Measurements from ENCODE around the gene TTC28. TPM values are rescaled to one million over a fixed set of nuclear protein-coding genes. Genes with fewer than 3 reads are reported as not detected.
A peak's percentile ranks its signal among the peaks of the same experiment; 100 is the strongest.
"Not testable (repeated sequence)": the region's sequence is repeated elsewhere in the genome, so short reads cannot be mapped to it uniquely, and the experiment has no call there.

TTC28 gene
- polyA plus RNA-seq, 6 donors from 2014 or later: 2.2 to 5.0 (median 2.9) TPM

DNA sequence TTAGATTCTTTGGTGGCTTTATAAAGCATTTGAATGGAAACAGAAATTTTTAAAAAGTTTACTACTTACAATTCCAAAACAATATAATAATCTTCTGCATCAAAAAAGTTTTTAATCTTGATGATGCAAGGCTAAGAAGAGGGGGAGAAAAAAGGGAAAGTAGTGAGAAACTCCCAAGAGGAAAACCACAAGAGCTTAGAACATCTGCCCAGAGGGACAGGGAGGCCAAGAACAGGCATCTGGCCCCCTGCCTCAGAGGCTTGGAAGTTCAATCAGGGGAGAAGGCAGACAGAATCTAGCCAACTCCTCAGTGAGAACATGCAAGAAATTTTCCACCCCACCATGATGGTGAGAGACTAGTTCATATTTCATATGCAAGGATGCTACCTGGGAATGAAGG, 23.8 kb upstream of the TTC28 start:
- peak overlapping the region; percentile 6 to 81 (median 58) for H3K4me3 Mint-ChIP-seq
- peaks cover 29 to 54% (median 30%) of the 10 kb centered on the region in 3 donors for H3K4me1 Mint-ChIP-seq
- ATAC-seq (ENCODE audit: low read depth in 2 of 2): no peak
- H3K36me3 Mint-ChIP-seq: peaks cover 0 to 2% of the 10 kb centered on the region in 2 donors
- H3K9me3 Mint-ChIP-seq: no peaks in the 10 kb centered on the region
- peak overlapping the region in 5 of 6 donors; percentile 42 to 81 (median 72) for H3K27ac Mint-ChIP-seq
- no peak for DNase-seq
- H3K27me3 Mint-ChIP-seq: no peaks in the 10 kb centered on the region

DNA sequence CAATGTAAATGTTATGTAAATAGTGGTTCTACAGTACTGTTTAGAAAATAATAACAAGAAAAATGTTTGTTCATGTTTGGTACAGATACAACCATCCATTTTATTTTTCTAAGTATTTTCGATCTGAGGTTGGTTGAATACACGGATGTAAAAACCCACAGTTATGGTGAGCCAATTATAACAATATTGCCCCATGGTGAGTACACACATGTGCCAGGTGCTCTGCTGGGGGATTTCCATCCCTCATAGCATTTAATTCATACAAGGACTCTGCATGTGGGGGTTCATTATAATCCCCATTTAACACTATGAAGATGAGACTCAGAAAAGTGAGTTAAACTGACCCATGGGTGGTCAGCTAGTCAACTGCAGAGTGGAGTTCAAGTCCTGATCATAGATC, 23.3 kb upstream of the TTC28 start:
- Mint-ChIP-seq H3K36me3 (peaks cover 0 to 4% of the 10 kb centered on the region in 2 donors), H3K27ac (peak overlapping the region in 4 of 6 donors; percentile 49 to 81 (median 76)), H3K4me1 (peaks cover 29 to 54% (median 30%) of the 10 kb centered on the region in 3 donors), H3K9me3 (no peaks in the 10 kb centered on the region), H3K27me3 (no peaks in the 10 kb centered on the region), H3K4me3 (peak overlapping the region in 7 of 8 donors; percentile 40 to 81 (median 62))
- ATAC-seq (ENCODE audit: low read depth in 2 of 2) (peak; percentile 82 to 83), DNase-seq (peak; percentile 50)

DNA sequence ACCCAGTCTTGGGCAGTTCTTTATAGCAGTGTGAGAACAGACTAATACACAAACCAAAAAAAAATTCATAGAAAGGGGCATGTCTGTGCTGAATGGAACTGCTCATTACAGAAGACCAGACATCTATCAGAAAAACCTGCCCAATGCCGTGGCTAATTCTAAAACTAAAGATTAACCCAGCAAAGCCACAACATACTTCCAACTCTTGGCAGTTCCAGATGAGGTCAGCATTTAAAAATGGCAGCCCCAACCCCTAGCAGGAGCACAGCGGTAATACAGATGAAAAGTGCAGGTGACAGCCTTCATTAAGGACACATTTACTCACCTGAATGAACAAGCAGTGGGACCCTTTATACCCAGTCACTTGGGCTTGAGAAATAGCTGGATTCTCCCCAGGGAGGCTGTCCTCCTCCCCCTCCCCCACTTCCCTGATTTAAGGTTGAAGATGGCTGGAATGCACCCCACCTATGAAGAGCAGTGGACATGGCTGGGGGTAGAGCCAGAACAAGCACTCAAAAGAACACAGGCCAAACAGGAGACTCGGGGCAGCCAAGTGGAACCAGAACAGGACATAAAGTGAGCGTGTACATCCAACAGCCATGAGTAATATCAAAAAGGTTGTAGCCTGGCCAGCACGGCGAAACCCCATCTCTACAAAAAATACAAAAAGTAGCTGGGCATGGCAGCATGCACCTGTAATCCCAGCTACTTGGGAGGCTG, 13.6 kb upstream of the TTC28 start:
- H3K9me3 Mint-ChIP-seq; ATAC-seq (ENCODE audit: low read depth in 2 of 2); DNase-seq; H3K4me3 Mint-ChIP-seq; H3K27me3 Mint-ChIP-seq: not testable (repeated sequence)
- H3K27ac Mint-ChIP-seq: peak overlapping the region in 1 of 6 donors; percentile 24
- peaks cover 16 to 23% of the 10 kb centered on the region in 2 donors for H3K36me3 Mint-ChIP-seq
- H3K4me1 Mint-ChIP-seq: peaks cover 7 to 12% (median 11%) of the 10 kb centered on the region in 3 donors

DNA sequence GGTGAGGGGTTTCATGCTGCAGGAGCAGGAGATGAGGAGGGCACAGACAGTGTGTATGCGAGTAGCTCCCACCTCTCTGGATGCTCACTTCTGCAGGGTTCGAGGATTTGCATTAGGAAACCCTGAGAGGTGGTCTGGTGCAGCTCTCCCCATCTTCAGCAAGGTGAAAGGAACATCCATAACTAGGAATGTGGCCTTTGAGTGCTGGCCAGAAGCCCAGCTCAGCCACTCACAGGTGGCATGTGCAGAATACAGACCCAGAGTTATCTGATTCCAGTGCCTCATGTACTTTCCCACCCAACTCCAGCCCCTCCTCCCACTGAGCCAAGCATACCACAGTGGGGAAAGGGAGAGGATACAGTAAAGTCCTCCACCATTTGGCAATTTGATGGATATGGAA, 10.2 kb upstream of the TTC28 start:
- DNase-seq; ATAC-seq (ENCODE audit: low read depth in 2 of 2); H3K4me3 Mint-ChIP-seq; H3K9me3 Mint-ChIP-seq; H3K27me3 Mint-ChIP-seq: not testable (repeated sequence)
- Mint-ChIP-seq H3K36me3 (peaks cover 9 to 16% of the 10 kb centered on the region in 2 donors), H3K27ac (peak overlapping the region in 1 of 6 donors; percentile 10), H3K4me1 (peaks cover 7 to 30% (median 19%) of the 10 kb centered on the region in 3 donors)

DNA sequence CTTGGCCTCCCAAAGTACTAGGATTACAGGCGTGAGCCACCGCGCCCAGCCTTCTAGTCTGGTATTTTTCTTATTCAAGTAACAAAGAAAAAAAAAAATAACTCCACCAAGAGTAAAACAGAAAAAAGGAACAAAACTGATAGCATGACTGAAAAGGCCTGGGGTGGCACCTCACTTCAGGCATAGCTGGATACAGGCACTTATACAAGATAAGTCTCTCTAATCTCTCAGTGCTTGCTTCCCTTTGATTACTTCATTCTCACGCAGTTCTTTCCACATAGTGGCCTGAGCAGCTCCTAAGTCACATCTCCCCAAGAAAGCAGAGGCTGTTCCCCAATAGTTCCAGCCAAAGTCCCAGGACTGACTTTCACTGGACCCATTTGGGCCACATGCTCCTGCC, 3.3 kb upstream of the TTC28 start:
- H3K9me3 Mint-ChIP-seq; DNase-seq; H3K36me3 Mint-ChIP-seq; H3K27ac Mint-ChIP-seq; ATAC-seq (ENCODE audit: low read depth in 2 of 2); H3K4me3 Mint-ChIP-seq: not testable (repeated sequence)
- H3K4me1 Mint-ChIP-seq: peaks cover 7 to 28% (median 15%) of the 10 kb centered on the region in 3 donors
- H3K27me3 Mint-ChIP-seq: peaks cover 0 to 20% (median 8%) of the 10 kb centered on the region in 3 donors

DNA sequence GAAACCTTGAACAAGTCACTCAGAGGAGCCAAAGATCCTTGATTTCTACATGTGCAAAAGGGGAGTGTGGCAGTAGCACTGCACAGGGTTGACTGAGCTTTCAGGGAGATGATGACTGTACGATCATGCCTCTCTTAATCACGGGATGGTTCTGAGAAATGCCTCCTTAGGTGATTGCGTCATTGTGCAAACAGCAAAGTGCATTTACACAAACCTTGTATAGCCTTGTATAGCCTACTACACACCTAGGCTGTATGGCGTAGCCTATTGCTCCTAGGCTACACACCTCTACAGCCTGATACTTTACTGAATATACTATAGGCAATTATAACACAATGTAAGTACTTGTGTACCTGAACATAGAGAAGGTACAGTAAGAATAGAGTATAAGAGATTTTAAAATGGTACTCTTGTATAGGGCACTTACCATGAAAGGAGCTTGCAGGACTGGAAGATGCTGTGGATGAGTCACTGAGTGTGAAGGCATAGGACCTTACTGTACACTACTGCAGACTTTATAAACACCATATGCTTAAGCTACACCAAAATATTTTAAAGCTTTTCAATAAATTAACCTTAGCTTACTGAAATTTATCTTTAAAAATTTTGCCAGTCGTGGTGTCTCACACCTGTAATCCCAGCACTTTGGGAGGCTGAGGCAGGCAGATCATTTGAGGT, 1.3 kb upstream of the TTC28 start:
- Mint-ChIP-seq H3K4me1 (peaks cover 7 to 13% (median 9%) of the 10 kb centered on the region in 3 donors), H3K27ac (peak overlapping the region in 1 of 6 donors; percentile 58), H3K4me3 (peak overlapping the region in 6 of 8 donors; percentile 86 to 95 (median 92)), H3K27me3 (peaks cover 0 to 20% (median 8%) of the 10 kb centered on the region in 3 donors)
- not testable (repeated sequence) for H3K36me3 Mint-ChIP-seq; ATAC-seq (ENCODE audit: low read depth in 2 of 2); H3K9me3 Mint-ChIP-seq; DNase-seq

DNA sequence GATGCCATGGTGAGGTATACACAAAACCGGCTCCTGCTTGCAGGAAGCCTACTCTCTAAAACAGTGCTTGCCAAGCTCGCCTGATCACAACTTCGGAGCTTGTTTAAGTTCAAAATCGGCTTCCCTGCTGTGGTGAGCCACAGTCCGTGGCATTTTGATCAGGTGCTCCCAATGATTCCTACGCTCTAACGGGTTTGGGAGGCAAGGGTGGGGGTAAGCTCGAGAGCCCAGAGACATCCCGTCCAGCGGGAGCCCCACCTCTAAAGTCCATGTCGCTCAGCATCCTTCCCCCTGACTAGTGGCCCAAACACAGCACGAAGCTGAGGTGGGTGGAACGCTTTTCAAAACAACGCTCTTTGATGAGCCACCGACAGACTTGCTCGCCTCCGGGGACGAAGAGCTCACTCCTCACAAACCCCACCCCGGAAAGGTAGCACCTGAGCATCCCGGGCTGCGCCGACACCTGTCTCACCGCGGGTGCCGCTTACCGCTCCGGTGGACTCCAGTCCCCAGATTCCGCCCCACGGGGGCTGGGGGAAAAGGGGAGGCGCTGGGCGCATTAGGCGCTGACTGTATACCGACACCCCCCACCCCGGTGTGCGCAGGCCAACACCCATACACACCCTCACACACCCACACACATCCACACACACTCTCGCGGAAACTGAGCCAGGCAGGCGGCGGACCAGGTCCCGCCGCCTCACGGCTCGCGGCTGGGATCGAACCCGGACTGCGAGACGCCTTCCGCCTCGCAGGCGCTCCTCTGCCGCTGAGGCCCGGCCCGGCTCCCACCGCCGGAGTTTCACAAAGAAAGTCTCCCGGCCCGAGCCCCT, 646 bp downstream of the TTC28 start:
- DNase-seq: peak; percentile 28
- Mint-ChIP-seq H3K4me3 (peak overlapping the region; percentile 83 to 91 (median 87)), H3K27me3 (peaks cover 9 to 32% (median 16%) of the 10 kb centered on the region in 3 donors), H3K27ac (peak overlapping the region in 3 of 6 donors; percentile 49 to 87 (median 86)), H3K4me1 (peaks cover 19 to 31% (median 24%) of the 10 kb centered on the region in 3 donors)
- H3K36me3 Mint-ChIP-seq, H3K9me3 Mint-ChIP-seq: not testable (repeated sequence)
- peak; percentile 28 to 34 for ATAC-seq (ENCODE audit: low read depth in 2 of 2)

DNA sequence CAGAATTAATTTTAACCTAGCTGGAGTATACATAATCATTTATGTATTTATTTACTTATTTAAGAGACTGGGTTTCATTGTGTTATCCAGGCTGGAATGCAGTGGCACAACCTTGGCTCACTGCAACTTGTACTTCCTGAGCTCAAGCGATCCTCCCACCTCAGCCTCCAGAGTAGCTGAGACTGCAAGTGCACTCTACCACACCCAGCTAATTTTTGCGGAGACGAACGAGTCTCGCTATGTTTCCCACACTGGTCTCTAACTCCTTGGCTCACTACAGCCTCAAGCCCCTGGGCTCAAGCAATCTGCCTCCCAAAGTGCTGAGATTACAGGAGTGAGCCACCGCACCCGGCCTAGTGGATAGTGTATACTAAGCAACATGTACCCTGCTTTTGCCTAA, 1.5 kb downstream of the TTC28 start:
- not testable (repeated sequence) for H3K9me3 Mint-ChIP-seq

DNA sequence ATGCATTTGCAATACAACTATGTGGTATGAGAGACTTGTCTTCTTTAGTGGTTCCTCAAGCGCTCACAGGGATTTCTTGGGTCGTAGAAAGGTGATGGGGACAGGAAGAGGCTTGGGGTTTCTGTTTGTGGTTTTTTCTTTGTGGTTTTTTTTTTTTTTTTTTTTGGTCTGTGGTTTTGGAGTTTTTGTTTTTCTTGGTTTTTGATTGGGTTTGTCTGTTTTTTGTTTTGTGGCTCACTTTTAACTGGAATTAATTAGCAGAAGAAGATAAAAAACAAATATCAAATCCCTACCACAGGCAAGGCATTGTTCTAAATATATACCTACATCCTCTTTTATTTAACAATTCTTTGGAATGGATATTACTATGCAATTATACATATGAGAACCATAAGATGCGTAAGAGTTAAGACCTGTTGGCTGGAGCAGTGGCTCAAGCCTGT, 5.5 kb downstream of the TTC28 start:
- DNase-seq: peak; percentile 45
- Mint-ChIP-seq H3K27me3 (peaks cover 24 to 48% (median 27%) of the 10 kb centered on the region in 3 donors), H3K36me3 (no peaks in the 10 kb centered on the region), H3K4me1 (peaks cover 21 to 36% (median 31%) of the 10 kb centered on the region in 3 donors), H3K9me3 (peaks cover 0 to 7% (median 5%) of the 10 kb centered on the region in 7 donors), H3K27ac (peak overlapping the region; percentile 62 to 100 (median 97)), H3K4me3 (peak overlapping the region; percentile 9 to 89 (median 76))
- ATAC-seq (ENCODE audit: low read depth in 2 of 2): peak; percentile 99

More for the DNA sequence above, 1.5 kb downstream of the TTC28 start:
- not testable (repeated sequence) for H3K27ac Mint-ChIP-seq; ATAC-seq (ENCODE audit: low read depth in 2 of 2); H3K36me3 Mint-ChIP-seq; DNase-seq
- Mint-ChIP-seq H3K4me1 (peaks cover 25 to 38% (median 32%) of the 10 kb centered on the region in 3 donors), H3K4me3 (peak overlapping the region in 7 of 8 donors; percentile 21 to 91 (median 85)), H3K27me3 (peaks cover 15 to 39% (median 19%) of the 10 kb centered on the region in 3 donors)

DNA sequence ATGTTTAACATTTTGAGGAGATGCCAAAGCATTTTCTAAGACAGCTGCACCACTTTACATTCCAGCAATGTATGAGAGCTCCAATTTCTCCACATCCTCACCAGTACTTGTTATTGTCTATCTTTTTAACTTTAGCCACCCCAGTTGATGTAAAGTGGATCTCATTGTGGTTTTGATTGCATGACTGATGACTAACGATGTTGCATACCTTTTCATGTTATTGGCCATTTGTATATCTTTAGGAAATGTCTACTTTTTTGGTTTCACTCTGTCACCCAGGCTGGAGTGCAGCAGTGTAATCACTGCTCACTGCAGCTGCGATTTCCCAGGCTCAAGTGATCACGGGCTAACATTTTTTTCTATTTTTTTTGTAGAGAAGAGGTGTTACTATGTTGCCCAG, 8.9 kb downstream of the TTC28 start:
- H3K9me3 Mint-ChIP-seq: peaks cover 0 to 7% (median 5%) of the 10 kb centered on the region in 7 donors
- H3K36me3 Mint-ChIP-seq: no peaks in the 10 kb centered on the region
- peaks cover 18 to 30% (median 25%) of the 10 kb centered on the region in 3 donors for H3K4me1 Mint-ChIP-seq
- peaks cover 24 to 37% (median 27%) of the 10 kb centered on the region in 3 donors for H3K27me3 Mint-ChIP-seq
- DNase-seq (no peak), ATAC-seq (ENCODE audit: low read depth in 2 of 2) (no peak)
- no peak overlapping the region for H3K27ac Mint-ChIP-seq
- no peak overlapping the region for H3K4me3 Mint-ChIP-seq

DNA sequence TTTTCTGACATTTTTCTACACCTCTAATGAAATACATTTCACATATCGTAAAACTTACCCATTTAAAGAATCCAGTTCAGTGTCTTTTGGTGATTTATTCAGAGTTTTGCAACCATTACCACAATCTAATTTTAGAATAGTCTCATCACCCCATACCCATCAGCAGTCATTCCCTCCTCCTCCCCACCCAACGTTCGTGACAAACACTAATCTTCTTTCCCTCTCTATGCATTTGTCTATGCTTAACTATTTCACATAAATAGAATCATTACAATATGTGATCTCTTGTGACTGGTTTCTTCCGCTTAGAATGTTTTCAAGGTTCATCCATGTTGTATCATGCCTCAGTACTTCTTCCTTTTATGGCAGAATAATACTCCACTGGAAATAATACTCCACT, 9.5 kb downstream of the TTC28 start:
- Mint-ChIP-seq H3K4me3 (no peak overlapping the region), H3K36me3 (no peaks in the 10 kb centered on the region), H3K9me3 (peaks cover 0 to 6% (median 4%) of the 10 kb centered on the region in 7 donors), H3K27me3 (peaks cover 21 to 34% (median 24%) of the 10 kb centered on the region in 3 donors), H3K27ac (no peak overlapping the region), H3K4me1 (peaks cover 16 to 26% (median 19%) of the 10 kb centered on the region in 3 donors)
- ATAC-seq (ENCODE audit: low read depth in 2 of 2): no peak
- DNase-seq: no peak

DNA sequence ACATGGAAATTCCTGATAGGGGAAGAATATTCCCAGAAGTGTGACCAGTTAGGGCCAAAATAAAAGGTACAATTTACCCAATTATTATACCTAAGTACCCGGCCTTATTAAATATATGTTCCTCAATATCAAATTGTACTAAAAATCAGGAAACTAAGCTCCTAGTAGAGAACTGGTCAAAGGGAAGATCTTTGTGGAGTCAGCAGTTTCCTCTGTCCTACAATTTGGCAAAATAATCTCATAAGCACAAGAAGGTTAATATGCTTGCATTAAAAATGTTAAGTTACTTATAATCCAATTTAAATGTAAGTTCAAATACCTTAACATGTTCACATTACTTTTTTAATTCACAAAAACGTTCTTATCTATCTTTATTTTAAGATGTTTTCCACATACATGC, 10.3 kb downstream of the TTC28 start:
- Mint-ChIP-seq H3K36me3 (no peaks in the 10 kb centered on the region), H3K4me1 (peaks cover 10 to 19% (median 11%) of the 10 kb centered on the region in 3 donors), H3K9me3 (peaks cover 0 to 6% (median 4%) of the 10 kb centered on the region in 7 donors), H3K27me3 (peaks cover 18 to 29% (median 19%) of the 10 kb centered on the region in 3 donors), H3K27ac (no peak overlapping the region), H3K4me3 (no peak overlapping the region)
- no peak for DNase-seq
- ATAC-seq (ENCODE audit: low read depth in 2 of 2): no peak

DNA sequence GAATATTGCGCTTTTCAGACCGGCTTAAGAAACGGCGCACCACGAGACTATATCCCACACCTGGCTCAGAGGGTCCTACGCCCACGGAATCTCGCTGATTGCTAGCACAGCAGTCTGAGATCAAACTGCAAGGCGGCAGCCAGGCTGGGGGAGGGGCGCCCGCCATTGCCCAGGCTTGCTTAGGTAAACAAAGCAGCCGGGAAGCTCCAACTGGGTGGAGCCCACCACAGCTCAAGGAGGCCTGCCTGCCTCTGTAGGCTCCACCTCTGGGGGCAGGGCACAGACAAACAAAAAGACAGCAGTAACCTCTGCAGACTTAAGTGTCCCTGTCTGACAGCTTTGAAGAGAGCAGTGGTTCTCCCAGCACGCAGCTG, 16.1 kb downstream of the TTC28 start:
- H3K27me3 Mint-ChIP-seq, H3K9me3 Mint-ChIP-seq: not testable (repeated sequence)

More for the DNA sequence above, 16.1 kb downstream of the TTC28 start:
- not testable (repeated sequence) for H3K4me1 Mint-ChIP-seq; H3K4me3 Mint-ChIP-seq; H3K27ac Mint-ChIP-seq; ATAC-seq (ENCODE audit: low read depth in 2 of 2); H3K36me3 Mint-ChIP-seq; DNase-seq
